Brain pericyte (primary cell): Measurements from ENCODE around the gene SRRD.
"Not testable (repeated sequence)": the region's sequence is repeated elsewhere in the genome, so short reads cannot be mapped to it uniquely, and the experiment has no call there.

ENCODE experiments used
- DNase-seq: peaks from one replicate; pipeline ENCODE4 v3.0.0-alpha.2; 2012; ENCODE audit warnings: low read depth, low spot score

Gene SRRD, protein sequence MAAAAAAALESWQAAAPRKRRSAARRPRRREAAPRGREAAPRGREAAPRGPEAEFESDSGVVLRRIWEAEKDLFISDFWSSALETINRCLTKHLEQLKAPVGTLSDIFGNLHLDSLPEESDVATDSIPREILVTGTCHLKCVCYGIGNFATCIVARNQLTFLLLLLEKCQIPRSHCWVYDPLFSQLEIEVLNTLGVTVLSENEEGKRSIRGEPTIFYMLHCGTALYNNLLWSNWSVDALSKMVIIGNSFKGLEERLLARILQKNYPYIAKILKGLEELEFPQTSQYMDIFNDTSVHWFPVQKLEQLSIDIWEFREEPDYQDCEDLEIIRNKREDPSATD

GRCh38 chr22:26483439-26484359, at the start of gene SRRD, which contains the start of gene HPS4:
TSS of gene SRRD (plus strand) at chr22:26483877. CDS start at chr22:26483891, 14 bp downstream.
TSS of gene HPS4 (minus strand) at chr22:26483783. CDS start at chr22:26481762, 2,021 bp downstream.
- DNase-seq, result peak; percentile 61

GRCh38 chr22:26435327-26436093, 48.2 kb upstream of the SRRD start:
- no peak for DNase-seq

GRCh38 chr22:26436903-26437515, 46.7 kb upstream of the SRRD start:
- DNase-seq, result no peak

- DNase-seq, result no peak
Measured at GRCh38 chr22:26437694-26438392, 45.8 kb upstream of the SRRD start.

- DNase-seq, result not testable (repeated sequence)
Measured at GRCh38 chr22:26438776-26439175, 44.9 kb upstream of the SRRD start.

- DNase-seq, result no peak
Measured at GRCh38 chr22:26439559-26439958, 44.1 kb upstream of the SRRD start.

DNA sequence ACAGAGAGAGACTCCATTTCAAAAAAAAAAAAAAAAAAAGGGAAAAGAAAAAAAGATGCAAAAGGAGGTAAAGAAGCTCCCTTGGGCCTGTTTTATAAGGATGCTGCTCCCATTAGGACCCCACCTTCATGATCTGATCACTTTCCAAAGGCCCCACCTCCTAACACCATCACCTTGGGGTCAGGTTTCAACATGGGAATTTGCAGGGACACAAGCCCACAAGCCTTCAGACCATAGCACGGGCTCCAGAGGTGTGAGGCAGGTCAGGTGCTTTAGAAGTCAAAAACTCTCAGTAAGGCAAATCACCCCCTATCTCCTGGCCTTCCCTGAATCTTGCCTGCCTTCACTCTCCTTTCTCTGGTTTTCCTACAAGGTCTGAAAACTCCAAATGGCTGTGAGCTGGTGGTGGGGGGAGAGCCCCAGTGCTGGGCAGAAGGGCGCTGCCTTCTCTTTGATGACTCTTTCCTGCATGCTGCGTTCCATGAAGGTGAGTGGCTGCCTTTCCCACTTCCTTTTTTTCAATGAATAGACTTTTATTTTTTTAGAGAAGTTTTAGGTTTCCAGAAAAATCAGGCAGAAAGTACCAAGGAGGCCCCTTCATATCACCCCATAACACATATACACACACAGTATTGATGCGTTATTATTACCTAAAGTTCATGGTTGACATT, 41.5 kb upstream of the SRRD start:
- no peak for DNase-seq

- no peak for DNase-seq
Measured at GRCh38 chr22:26443901-26444690, 39.6 kb upstream of the SRRD start.

- no peak for DNase-seq
Measured at GRCh38 chr22:26444777-26445176, 38.9 kb upstream of the SRRD start.

DNA sequence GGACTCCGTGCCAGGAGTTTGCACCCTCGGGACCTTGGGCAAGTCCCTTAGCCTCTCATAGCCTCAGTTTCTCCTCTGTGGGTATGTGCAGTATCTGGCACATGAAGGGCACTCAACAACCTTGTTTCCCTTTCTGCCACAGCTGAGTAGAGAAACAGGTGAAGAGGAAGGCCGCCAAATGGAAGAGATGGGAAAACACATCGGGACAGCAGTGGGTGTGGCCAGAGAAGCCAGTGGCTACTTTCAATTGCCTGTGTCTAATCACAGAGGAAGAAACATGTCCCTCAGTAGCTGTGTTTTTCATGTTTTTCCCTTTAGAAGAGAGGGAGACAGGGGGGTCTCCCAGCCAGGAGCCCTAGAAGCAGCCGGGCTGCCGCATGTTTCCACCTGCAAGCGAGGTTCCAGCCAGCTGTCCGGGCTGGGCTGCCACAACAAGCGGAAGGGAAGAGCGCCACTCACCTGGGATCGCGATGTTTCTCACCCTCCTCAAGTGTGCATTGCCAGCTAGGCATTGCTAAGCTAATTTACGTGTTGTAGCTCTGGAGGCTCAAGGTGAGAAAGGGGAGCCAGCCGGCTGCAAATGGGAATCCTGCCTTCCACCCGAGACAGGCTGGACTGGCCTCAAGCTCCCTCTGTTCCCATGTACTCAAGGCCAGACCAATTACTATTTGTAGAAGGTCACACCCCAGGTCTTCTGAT, 38.0 kb upstream of the SRRD start:
- DNase-seq, result no peak

GRCh38 chr22:26446808-26447515, 36.7 kb upstream of the SRRD start:
- no peak for DNase-seq

GRCh38 chr22:26447584-26448329, 35.9 kb upstream of the SRRD start:
- DNase-seq, result no peak

DNA sequence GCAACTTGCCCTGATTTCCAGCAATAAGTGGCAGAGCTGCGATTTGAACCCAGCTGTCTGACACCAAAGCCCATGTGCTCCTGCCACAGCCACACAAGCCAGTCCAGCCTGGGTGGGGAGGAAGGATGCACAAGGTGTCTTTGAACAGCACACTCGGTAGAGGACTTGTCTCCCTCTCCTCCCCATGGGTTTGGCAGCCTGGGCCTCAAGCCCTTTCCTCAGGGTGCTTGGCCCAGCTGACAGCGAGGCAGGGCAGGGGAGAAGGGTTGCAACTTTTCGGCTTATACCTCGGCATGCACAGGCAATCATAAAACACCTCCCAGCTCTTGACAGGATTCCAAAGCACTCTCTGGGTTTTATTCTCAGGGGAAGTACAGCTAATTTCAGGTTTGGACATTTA, 35.3 kb upstream of the SRRD start:
- DNase-seq, result no peak

DNA sequence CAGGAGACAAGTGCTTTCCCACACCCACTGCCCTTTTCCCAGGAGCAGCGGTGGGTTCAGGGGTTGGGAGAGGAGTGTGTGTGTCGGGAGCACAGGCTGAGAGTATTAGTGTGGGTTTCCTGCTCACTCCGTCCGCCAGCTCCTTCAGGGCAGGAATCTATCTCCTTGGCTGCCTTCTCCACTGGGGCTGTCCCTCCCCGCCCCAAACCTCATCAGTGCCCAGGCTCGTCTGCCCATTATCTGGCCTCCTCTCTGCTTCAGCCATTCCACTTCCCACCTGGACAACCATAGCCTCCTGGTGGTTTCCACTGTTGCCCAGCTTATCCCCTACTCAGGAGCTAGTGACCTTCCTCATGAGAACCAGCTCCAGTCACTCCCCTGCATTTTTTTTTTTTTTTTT, 34.7 kb upstream of the SRRD start:
- DNase-seq, result no peak

GRCh38 chr22:26450453-26451185, 33.1 kb upstream of the SRRD start:
- no peak for DNase-seq

DNA sequence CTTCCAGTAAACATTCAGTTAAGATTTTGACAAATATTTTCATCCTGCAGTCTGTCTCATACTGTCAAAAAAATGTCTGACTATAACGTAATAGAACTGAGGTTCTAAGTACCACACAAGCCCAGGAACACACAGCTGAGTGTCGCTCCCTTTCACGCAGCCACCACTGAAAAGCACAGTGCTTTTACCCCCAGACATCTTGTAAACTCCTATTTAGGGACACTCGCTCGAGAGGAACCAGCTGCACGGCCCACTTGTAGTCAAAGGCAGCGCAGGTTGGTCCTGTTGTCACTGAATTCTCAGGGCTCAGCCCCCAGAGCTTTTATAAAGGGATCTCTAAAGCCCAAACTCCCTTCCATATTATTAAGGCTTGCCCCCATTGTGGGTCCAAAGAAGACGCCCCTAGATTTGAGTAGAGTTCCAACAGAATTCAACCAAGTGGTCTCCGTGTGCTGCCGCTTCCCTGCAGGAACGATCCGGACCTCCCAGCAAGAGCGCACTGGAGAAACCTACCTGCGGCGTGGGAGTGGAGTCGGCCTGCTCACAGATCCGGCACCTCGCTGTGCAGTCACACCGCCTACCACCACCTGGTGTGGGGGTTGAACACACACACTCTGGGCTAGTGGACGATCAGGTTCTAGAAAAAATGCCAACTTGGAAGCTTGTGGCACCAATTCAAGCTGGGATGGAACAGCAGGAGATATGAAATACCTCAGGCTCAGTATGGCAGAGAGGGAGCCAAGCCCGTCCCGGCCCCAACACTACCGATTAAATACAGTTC, 31.3 kb upstream of the SRRD start:
- DNase-seq, result no peak
